SJSA1 (cell line): ENCODE data around the gene DNAH1. TPM values are rescaled to one million over a fixed set of nuclear protein-coding genes. Genes with fewer than 3 reads are reported as not detected.
A peak's percentile ranks its signal among the peaks of the same experiment; 100 is the strongest.

Experiments
- DNase-seq, 2 experiments: peaks; one replicate each; pipeline ENCODE4 v3.0.0-alpha.2; 2015 to 2020; ENCODE audit warnings: low spot score in 2 of 2, low read depth in 1 of 2
- H3K27ac ChIP-seq: fragments of 250-450 bp; sonication (Bioruptor Pico); 2 replicates; pipeline ENCODE4 v1.5.1; 2020; ENCODE audit warnings: mild to moderate bottlenecking, moderate library complexity
- H3K27me3 ChIP-seq: fragments of 250-450 bp; sonication (Bioruptor Pico); replicated peaks from 2 replicates; pipeline ENCODE4 v1.5.1; 2020; ENCODE audit warnings: mild to moderate bottlenecking, moderate library complexity
- H3K36me3 ChIP-seq: fragments of 250-450 bp; sonication (Bioruptor Pico); 2 replicates; pipeline ENCODE4 v1.5.1; 2020; ENCODE audit warnings: mild to moderate bottlenecking
- H3K4me1 ChIP-seq: fragments of 250-450 bp; sonication (Bioruptor Pico); replicated peaks from 2 replicates; pipeline ENCODE4 v1.6.1; 2021; ENCODE audit warnings: mild to moderate bottlenecking
- H3K4me3 ChIP-seq: fragments of 250-450 bp; sonication (Bioruptor Pico); 2 replicates; pipeline ENCODE4 v1.5.1; 2020; ENCODE audit warnings: mild to moderate bottlenecking
- H3K9me3 ChIP-seq: fragments of 250-450 bp; sonication (Bioruptor Pico); replicated peaks from 2 replicates; pipeline ENCODE4 v1.5.1; 2020; ENCODE audit warnings: mild to moderate bottlenecking
- total RNA-seq: library from RNA; depleted of rRNA; stranded (reverse); fragments of >200 nt; shearing (Covaris generic); gene quantifications from 2 replicates; pipeline ENCODE4 v1.2.3, GENCODE V29; 2014

The DNAH1 gene
- total RNA-seq, 1 experiment from 2014 or later: 1.1 TPM

DNA sequence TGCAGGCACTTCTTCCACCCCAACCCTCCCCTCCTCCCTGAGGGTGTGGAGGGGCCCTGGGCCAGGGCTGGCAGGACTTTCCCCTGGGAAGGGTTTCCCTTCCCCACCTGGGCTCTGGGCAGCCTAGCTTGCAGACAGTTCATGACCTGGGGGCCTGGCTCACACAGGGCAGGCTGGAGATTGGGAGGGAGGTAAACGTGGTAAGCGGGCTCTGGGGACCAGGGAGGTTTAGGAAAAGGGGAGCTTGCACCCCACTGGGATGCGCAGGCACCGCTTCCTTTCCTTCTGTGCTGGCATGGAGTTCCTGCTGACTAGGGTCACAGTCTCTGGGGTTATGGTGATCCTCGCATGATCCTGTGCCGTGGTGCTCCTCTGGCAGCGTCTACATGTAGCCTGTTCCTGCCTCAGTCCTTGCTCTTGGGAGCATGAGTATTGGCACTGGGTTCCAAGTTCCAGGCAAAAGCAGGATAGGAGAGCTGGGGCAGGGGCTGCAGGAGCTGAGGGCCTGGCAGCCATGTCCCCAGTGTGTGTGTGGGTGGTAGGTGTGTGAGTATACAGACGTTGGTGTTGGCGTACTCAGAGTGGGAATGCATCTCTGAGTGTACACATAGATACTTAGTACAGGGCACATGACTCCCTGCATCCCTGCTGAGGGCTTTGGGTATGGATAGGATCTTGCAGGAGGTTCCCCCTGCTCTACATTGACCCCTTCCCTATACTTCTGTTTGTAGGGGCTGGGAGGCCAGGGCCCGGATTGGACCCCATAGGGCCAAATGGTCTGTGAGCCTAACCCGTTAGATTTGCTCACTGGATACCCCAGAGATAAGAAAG, 21.6 kb upstream of the DNAH1 start:
- no peak overlapping the region for H3K27ac ChIP-seq
- no peaks in the 10 kb centered on the region for H3K27me3 ChIP-seq
- H3K9me3 ChIP-seq: no peaks in the 10 kb centered on the region
- peaks cover 15% of the 10 kb centered on the region for H3K4me1 ChIP-seq
- peaks cover 20% of the 10 kb centered on the region for H3K36me3 ChIP-seq
- H3K4me3 ChIP-seq: no peak overlapping the region
- no peak for DNase-seq

DNA sequence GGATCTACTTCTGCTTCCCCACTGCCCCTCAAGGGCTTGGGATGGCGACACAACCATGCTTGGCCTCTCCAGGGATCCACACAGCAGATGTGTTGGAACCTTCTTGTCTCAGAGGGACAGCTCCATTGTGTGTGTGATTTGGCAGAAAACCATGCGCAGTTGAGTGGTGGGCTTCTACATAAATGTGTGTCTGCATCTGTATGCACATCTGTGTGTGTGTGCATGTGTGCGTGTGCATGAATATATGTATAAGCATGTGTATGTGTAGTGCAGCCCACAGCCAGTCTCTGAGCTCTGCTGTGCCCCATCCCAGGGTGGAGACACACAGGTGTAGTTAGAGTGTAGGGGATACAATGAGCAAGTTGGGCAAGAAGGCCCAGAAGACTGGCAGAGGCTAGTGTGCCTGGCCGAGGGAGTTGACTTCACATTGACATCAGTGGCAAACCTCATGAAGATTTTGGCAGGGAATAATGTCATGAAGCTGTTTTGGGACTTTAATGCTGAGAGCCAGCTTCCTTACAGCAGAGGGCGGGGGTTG, 20.4 kb upstream of the DNAH1 start:
- peaks cover 27% of the 10 kb centered on the region for H3K4me1 ChIP-seq
- no peak for DNase-seq
- H3K36me3 ChIP-seq: peaks cover 19% of the 10 kb centered on the region
- no peaks in the 10 kb centered on the region for H3K27me3 ChIP-seq
- H3K4me3 ChIP-seq: no peak overlapping the region
- no peaks in the 10 kb centered on the region for H3K9me3 ChIP-seq
- H3K27ac ChIP-seq: no peak overlapping the region

GRCh38 chr3:52297242-52298148, 18.6 kb upstream of the DNAH1 start:
- peaks cover 1% of the 10 kb centered on the region for H3K36me3 ChIP-seq
- H3K9me3 ChIP-seq: no peaks in the 10 kb centered on the region
- DNase-seq: no peak
- H3K27ac ChIP-seq: no peak overlapping the region
- no peak overlapping the region for H3K4me3 ChIP-seq
- H3K4me1 ChIP-seq: peaks cover 33% of the 10 kb centered on the region
- no peaks in the 10 kb centered on the region for H3K27me3 ChIP-seq

GRCh38 chr3:52298149-52299098, 17.7 kb upstream of the DNAH1 start:
- H3K27ac ChIP-seq: no peak overlapping the region
- no peak for DNase-seq
- no peaks in the 10 kb centered on the region for H3K36me3 ChIP-seq
- H3K4me3 ChIP-seq: no peak overlapping the region
- H3K27me3 ChIP-seq: no peaks in the 10 kb centered on the region
- H3K4me1 ChIP-seq: peaks cover 33% of the 10 kb centered on the region
- H3K9me3 ChIP-seq: no peaks in the 10 kb centered on the region

DNA sequence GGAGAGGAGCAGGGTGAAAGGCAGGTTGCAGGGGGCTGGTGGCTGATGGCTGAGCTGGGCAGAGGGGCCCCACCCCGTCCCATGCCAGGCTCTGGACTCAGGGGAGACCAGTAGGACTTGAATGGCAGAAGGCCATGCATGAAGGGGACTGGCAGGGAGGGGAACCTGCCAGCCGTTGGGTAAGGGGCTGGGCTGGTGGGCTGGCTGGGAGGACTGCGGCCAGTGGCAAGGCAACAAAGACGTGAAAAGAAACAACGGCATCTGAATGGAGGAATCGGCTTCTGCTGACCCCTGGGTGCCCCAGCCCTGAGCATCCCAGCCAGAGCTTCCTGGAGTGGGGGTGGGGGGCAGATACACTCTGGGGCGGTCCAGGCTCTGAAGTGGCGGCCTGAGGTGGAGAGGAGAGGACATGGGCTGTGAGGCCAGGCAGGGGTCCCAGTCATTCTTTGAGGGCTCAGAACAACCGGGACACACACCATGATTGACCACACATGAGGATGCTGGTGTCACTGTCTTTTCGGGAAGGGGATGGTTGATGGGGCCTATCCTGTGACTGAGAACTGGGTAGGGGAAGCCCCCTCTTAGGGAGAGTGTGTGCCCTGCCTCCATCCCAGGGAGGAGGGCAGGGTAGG, 16.8 kb upstream of the DNAH1 start:
- H3K27ac ChIP-seq: no peak overlapping the region
- no peak overlapping the region for H3K4me3 ChIP-seq
- no peak for DNase-seq
- H3K36me3 ChIP-seq: no peaks in the 10 kb centered on the region
- no peaks in the 10 kb centered on the region for H3K27me3 ChIP-seq
- H3K9me3 ChIP-seq: no peaks in the 10 kb centered on the region
- H3K4me1 ChIP-seq: peaks cover 33% of the 10 kb centered on the region

- Histone ChIP-seq H3K4me1 (peaks cover 33% of the 10 kb centered on the region), H3K4me3 (no peak overlapping the region), H3K27me3 (no peaks in the 10 kb centered on the region), H3K36me3 (no peaks in the 10 kb centered on the region), H3K27ac (peak overlapping the region; percentile 16), H3K9me3 (no peaks in the 10 kb centered on the region)
- peak in 1 of 2 experiments; percentile 53 for DNase-seq
Observed at GRCh38 chr3:52299879-52300611, 16.1 kb upstream of the DNAH1 start.

DNA sequence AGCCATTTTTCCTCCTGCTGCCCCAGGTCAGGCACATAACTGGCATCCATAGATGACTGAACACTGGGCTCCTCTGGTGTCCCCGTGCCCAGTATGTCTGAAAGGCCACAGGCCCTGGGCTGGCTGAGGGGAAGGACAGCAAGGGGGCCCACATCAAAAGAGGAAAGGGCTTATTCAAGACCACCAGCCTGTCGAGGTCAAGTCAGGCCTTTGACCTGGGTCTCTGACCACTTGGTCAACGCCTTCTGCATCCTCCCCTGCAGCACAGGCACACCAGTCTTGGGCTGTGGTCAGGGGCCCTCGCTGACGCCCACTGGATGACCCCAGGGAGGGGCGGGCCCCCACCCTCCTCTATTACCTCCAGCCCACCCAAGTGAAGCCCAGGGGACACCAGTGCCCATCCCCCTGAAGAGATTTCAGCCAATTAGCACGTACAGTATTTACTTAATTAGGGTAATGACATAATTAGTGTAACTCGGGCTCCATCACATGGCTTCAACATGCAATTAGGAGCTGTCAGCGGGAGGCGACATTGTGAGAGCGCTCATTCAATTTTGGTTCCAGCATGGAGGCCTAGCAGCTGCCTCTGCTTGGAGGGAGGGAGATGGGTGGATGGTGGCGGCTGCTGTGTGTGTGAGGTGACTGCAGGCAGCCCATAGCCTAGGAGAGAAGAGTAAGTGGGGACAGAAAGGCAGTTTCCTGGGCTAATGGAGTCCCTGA, 13.5 kb upstream of the DNAH1 start:
- no peak for DNase-seq

DNA sequence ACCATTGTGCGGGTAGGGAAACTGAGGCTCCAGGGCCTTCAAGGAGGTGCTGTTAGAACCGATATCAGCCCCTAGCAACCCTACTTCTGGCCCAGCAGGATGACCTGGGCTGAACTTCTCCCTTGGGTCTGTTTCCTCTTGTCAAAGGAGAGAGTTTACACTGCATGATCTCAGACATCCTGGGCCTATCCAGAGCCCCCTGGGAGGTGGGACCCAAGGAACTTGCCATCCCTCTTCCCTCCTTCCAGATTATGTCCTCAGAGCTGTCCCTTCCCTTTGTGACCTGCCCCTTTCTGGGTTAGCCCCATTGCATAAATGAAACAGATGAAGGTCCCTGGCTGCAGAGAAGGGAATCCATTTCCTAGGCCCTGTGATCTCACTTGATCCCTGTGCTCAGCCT, 12.3 kb upstream of the DNAH1 start:
- no peak for DNase-seq
- Histone ChIP-seq H3K27ac (no peak overlapping the region), H3K27me3 (no peaks in the 10 kb centered on the region), H3K9me3 (no peaks in the 10 kb centered on the region), H3K4me1 (peaks cover 39% of the 10 kb centered on the region), H3K36me3 (no peaks in the 10 kb centered on the region), H3K4me3 (no peak overlapping the region)

More for the DNA sequence above, 13.5 kb upstream of the DNAH1 start:
- Histone ChIP-seq H3K4me1 (peaks cover 40% of the 10 kb centered on the region), H3K36me3 (no peaks in the 10 kb centered on the region), H3K9me3 (no peaks in the 10 kb centered on the region), H3K27me3 (no peaks in the 10 kb centered on the region), H3K4me3 (no peak overlapping the region), H3K27ac (no peak overlapping the region)

DNA sequence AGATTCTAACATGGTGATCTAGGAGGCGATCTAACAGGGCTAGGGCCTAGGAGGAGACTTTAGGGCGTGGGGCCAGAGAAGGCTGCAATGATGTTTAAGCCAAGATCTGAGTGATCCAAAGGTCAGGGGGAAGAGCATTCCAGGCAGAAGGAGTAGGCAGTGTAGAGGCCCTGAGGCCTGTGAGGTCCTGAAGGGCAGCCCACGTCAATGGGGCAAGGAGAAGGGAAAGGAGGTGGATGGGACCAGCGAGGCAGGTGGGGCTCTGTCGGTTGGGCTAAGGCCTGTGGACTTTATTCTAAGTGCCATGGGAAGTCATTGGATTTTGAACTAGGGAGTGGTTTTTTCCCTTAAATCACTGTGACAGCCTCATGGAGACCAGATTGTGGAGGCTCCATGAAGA, 10.2 kb upstream of the DNAH1 start:
- Histone ChIP-seq H3K27ac (no peak overlapping the region), H3K4me1 (peaks cover 23% of the 10 kb centered on the region), H3K27me3 (no peaks in the 10 kb centered on the region), H3K4me3 (no peak overlapping the region), H3K9me3 (no peaks in the 10 kb centered on the region), H3K36me3 (no peaks in the 10 kb centered on the region)
- no peak for DNase-seq

DNA sequence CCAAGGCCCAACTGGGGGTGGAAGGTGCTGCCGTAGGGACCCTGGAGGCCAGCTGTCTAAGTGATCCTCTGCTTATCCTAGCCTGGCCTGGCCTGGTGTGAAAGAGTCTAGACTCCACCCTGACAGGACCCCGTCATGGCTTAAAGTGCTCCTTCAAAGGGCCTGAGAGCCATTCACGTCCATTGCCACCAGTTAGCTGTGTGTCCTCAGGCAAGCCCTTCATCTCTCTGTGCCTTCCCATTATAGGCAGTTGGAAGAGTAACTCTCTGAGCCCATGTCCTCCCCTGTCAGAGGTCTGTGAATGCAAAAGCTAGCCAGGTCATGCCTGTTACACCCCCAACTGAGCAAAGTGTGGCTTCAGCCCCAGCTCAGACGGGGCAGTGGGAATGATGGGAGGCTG, 9.1 kb upstream of the DNAH1 start:
- Histone ChIP-seq H3K4me1 (peaks cover 27% of the 10 kb centered on the region), H3K9me3 (no peaks in the 10 kb centered on the region)

GRCh38 chr3:52308308-52308707, 7.8 kb upstream of the DNAH1 start:
- H3K4me1 ChIP-seq: peaks cover 32% of the 10 kb centered on the region
- no peaks in the 10 kb centered on the region for H3K36me3 ChIP-seq
- no peak overlapping the region for H3K27ac ChIP-seq
- DNase-seq: no peak
- no peak overlapping the region for H3K4me3 ChIP-seq
- no peaks in the 10 kb centered on the region for H3K9me3 ChIP-seq
- H3K27me3 ChIP-seq: no peaks in the 10 kb centered on the region

More for the DNA sequence above, 9.1 kb upstream of the DNAH1 start:
- Histone ChIP-seq H3K27me3 (no peaks in the 10 kb centered on the region), H3K4me3 (no peak overlapping the region), H3K27ac (no peak overlapping the region), H3K36me3 (no peaks in the 10 kb centered on the region)
- no peak for DNase-seq
